ENCODE results near the gene RARS2.

GRCh38 chr6:87558446-87558845 lies 31.3 kb downstream of the RARS2 start:
- no peak for TF ChIP-seq YY1 (IDR thresholded peaks at IDR 0.05; ENCODE audit: borderline replicate concordance in 1 of 3, control insufficient read depth in 1 of 3, extremely low read depth in 1 of 3, insufficient read depth in 3 of 3, insufficient read length in 1 of 3, insufficient replicate concordance in 2 of 3, low read depth in 1 of 3, low read length in 2 of 3)
- no peak for TF ChIP-seq TBP (optimal IDR thresholded peaks at IDR 0.05; ENCODE audit: low read depth, low read length)
- no peak for TF ChIP-seq FOSL1 (tag; conservative IDR thresholded peaks at IDR 0.05)

Measured in K562 (cell line).